CD8-positive, alpha-beta memory T cell (primary cell): ENCODE data around the gene AGAP1. TPM values are rescaled to one million over a fixed set of nuclear protein-coding genes. Genes with fewer than 3 reads are reported as not detected.

Source experiments
- CTCF ChIA-PET: fragments of 350-600 bp; sonication (Branson Sonifier 250); formaldehyde crosslinking; loops from one replicate; lab custom pipeline; 2021; ENCODE audit warnings: antibody characterized with exemption; lab: Charles Lee
- POLR2A ChIA-PET: fragments of 350-600 bp; sonication (Branson Sonifier 250); formaldehyde crosslinking; loops from one replicate; lab custom pipeline; 2021; ENCODE audit warnings: antibody characterized with exemption; lab: Charles Lee
- DNase-seq, 5 donors: peaks; one replicate each; pipeline versions ENCODE4 v3.0.0 to v3.0.0-alpha.2; 2020 to 2022; ENCODE audit warnings: mixed read lengths in 1 of 5
- H3K27ac ChIP-seq: one replicate; pipeline ENCODE4 v1.7.0; 2013; ENCODE audit warnings: low read depth, mild to moderate bottlenecking, low read length, moderate library complexity
- H3K27me3 ChIP-seq: 2 replicates; pipeline ENCODE4 v1.7.0; 2013; ENCODE audit warnings: low read length, mild to moderate bottlenecking; ENCODE audit not compliant: insufficient read depth, poor library complexity, severe bottlenecking
- H3K36me3 ChIP-seq: 2 replicates; pipeline ENCODE4 v1.7.0; 2013; ENCODE audit warnings: mild to moderate bottlenecking, low read length, moderate library complexity; ENCODE audit not compliant: insufficient read depth
- H3K4me1 ChIP-seq: 2 replicates; pipeline ENCODE4 v1.7.0; 2013; ENCODE audit warnings: mild to moderate bottlenecking, low read length, moderate library complexity; ENCODE audit not compliant: insufficient read depth
- H3K4me3 ChIP-seq: 2 replicates; pipeline ENCODE4 v1.7.0; 2013; ENCODE audit warnings: mild to moderate bottlenecking, low read length
- H3K9me3 ChIP-seq: 2 replicates; pipeline ENCODE4 v1.7.0; 2013; ENCODE audit warnings: mild to moderate bottlenecking, low read length
- H3K27ac Mint-ChIP-seq, 8 donors: one replicate each; pipeline ENCODE4 v1.8.0; 2020 to 2021; ENCODE audit warnings: mixed read lengths in 8 of 8, mild to moderate bottlenecking in 6 of 8, inconsistent platforms in 3 of 8, moderate library complexity in 3 of 8
- H3K27me3 Mint-ChIP-seq, 2 donors: one replicate each; pipeline ENCODE4 v1.8.0; 2020 to 2021; ENCODE audit warnings: mixed read lengths in 2 of 2, mild to moderate bottlenecking in 1 of 2, moderate library complexity in 1 of 2
- H3K36me3 Mint-ChIP-seq, 3 donors: one replicate each; pipeline ENCODE4 v1.8.0; 2020 to 2021; ENCODE audit warnings: mixed read lengths in 3 of 3, inconsistent platforms in 1 of 3, mild to moderate bottlenecking in 1 of 3
- H3K4me1 Mint-ChIP-seq, 3 donors: one replicate each; pipeline ENCODE4 v1.8.0; 2020 to 2021; ENCODE audit warnings: mixed read lengths in 3 of 3, inconsistent platforms in 1 of 3, mild to moderate bottlenecking in 1 of 3
- H3K4me3 Mint-ChIP-seq, 7 donors: one replicate each; pipeline ENCODE4 v1.8.0; 2020 to 2021; ENCODE audit warnings: mixed read lengths in 7 of 7, mild to moderate bottlenecking in 6 of 7, moderate library complexity in 4 of 7, inconsistent platforms in 2 of 7
- H3K9me3 Mint-ChIP-seq, 5 donors: one replicate each; pipeline ENCODE4 v1.8.0; 2020 to 2022; ENCODE audit warnings: mixed read lengths in 5 of 5, mild to moderate bottlenecking in 3 of 5, moderate library complexity in 2 of 5, inconsistent platforms in 1 of 5
- polyA plus RNA-seq: library from polyadenylated mRNA; unstranded; fragments of 300-500 nt; fragmentation: Illumina TruSeq; gene quantifications from one replicate; pipeline ENCODE4 v1.2.3, GENCODE V29; 2021
- total RNA-seq, 2 experiments: library from RNA; stranded (reverse); gene quantifications; one replicate each; pipeline ENCODE4 v1.2.3, GENCODE V29; 2021

AGAP1 gene
- total and polyA plus RNA-seq, 3 experiments from 2014 or later: 1.2 to 3.3 (median 2.7) TPM

DNA sequence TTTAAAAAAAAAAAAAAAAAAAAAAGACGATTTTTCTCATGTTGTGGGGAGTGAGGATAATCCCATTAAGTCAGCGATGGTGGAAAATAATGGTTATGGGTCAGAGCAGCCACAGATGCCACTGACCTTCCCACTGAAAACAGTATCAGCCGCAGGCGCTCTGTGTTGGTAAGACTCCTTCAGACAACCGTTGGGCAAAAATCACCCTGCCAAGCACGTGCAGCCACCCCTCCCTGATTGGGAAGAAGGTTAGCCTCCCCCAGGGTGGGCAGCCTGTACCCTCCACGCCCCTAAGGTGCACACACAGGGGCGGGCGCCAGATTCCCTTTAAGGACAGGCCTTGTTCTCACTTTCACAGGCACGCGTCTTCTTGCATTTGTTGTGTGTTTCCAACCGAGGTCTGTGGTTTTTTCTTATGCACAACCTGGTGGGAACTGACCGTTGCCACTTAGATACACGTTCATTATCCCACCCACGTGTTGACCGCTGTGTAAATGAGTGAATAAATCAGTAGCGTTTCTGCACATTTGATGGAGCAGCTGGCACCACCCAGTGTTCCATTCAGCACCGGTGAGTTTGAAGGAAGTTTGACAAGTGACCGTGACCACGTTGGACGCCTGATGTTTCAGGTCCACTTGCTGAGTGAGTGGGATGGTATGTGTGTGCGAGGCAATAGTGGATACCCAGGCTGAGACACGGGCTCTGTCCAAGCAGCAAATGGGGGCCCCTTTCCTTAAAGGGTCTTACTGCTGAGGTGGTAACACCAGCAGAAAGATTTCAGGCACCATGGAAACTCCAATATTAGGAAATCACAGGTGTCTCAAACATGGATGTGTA lies 476.6 kb downstream of the AGAP1 start:
- Histone ChIP-seq H3K4me3 (no peak overlapping the region), H3K9me3 (no peaks in the 10 kb centered on the region), H3K36me3 (no peaks in the 10 kb centered on the region), H3K27ac (no peak overlapping the region), H3K27me3 (no peaks in the 10 kb centered on the region), H3K4me1 (no peaks in the 10 kb centered on the region)
- CTCF ChIA-PET: no interaction called here
- no peaks in the 10 kb centered on the region for H3K9me3 Mint-ChIP-seq
- POLR2A ChIA-PET: no interaction called here
- no peak overlapping the region for H3K27ac Mint-ChIP-seq
- H3K4me1 Mint-ChIP-seq: no peaks in the 10 kb centered on the region
- H3K27me3 Mint-ChIP-seq: peaks cover 0 to 3% of the 10 kb centered on the region in 2 donors
- H3K4me3 Mint-ChIP-seq: no peak overlapping the region
- DNase-seq: no peak
- H3K36me3 Mint-ChIP-seq: no peaks in the 10 kb centered on the region

DNA sequence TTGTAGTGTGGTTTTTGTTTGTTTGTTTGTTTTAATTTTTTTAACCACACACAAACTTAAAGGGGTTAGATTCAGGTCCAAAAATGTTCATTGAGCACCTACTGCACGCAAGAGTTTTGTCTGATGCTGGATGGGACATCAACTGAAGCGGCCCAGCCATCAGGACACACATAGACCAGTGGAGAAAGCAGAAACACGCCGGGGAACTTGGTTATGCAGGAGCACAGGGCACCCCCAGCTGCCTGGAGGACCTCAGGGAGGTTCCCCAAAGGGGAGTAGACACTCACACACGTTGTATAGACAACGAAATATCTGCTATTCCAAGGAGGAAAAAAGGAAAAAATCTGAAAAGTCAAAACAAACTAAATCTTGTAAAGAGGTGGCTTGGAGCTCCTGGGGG lies 482.7 kb downstream of the AGAP1 start:
- Histone ChIP-seq H3K27ac (no peak overlapping the region), H3K4me3 (no peak overlapping the region), H3K36me3 (no peaks in the 10 kb centered on the region), H3K9me3 (no peaks in the 10 kb centered on the region), H3K27me3 (no peaks in the 10 kb centered on the region), H3K4me1 (no peaks in the 10 kb centered on the region)
- DNase-seq: no peak
- POLR2A ChIA-PET: no interaction called here
- Mint-ChIP-seq H3K4me3 (no peak overlapping the region), H3K36me3 (peaks cover 0 to 3% (median 0%) of the 10 kb centered on the region in 3 donors), H3K9me3 (no peaks in the 10 kb centered on the region), H3K4me1 (no peaks in the 10 kb centered on the region), H3K27me3 (no peaks in the 10 kb centered on the region), H3K27ac (no peak overlapping the region)
- CTCF ChIA-PET: no interaction called here

DNA sequence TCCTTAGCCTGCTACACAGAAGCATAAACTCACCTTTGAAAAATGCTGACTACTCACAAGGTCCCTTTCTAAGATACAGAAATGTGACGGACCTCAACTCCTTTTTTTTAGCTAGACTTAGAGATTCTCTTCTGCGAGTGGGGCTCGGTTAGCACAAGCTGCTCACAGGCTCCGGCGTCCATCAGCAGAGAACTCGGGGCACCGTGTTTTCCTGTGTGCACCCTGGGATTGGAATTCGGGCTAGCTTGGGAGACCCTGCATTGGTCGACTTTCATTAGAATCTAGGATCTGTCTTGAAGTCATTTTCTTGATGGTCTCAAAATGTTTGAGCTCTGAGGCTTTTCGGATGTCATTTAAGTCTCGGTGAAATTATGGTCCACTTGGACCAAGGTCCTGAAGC lies 483.1 kb downstream of the AGAP1 start:
- Histone ChIP-seq H3K36me3 (no peaks in the 10 kb centered on the region), H3K27me3 (no peaks in the 10 kb centered on the region), H3K4me3 (no peak overlapping the region), H3K4me1 (no peaks in the 10 kb centered on the region), H3K27ac (no peak overlapping the region), H3K9me3 (no peaks in the 10 kb centered on the region)
- no peaks in the 10 kb centered on the region for H3K27me3 Mint-ChIP-seq
- no peaks in the 10 kb centered on the region for H3K4me1 Mint-ChIP-seq
- CTCF ChIA-PET: no interaction called here
- peaks cover 0 to 3% (median 0%) of the 10 kb centered on the region in 3 donors for H3K36me3 Mint-ChIP-seq
- POLR2A ChIA-PET: no interaction called here
- DNase-seq: no peak
- no peak overlapping the region for H3K4me3 Mint-ChIP-seq
- H3K27ac Mint-ChIP-seq: no peak overlapping the region
- no peaks in the 10 kb centered on the region for H3K9me3 Mint-ChIP-seq

DNA sequence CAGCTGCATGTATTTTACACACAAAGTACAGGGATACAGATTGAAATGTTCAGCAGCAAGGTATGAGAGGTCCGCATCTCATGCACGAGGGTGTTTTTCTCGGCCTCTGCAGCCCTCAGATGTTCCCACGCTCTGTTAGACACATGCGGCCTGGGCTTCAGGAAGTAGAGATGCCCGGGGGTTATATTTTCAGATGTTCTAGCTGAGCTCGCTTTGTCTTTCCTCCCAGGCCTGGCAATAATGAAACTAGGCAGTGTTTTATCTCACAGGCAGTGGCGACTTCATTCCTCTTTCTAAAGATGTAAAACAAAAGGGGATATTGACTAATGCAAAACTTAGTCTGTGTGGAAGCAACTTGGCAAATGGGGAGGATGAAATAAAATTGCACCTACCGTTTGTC lies 483.6 kb downstream of the AGAP1 start:
- H3K36me3 Mint-ChIP-seq: peaks cover 0 to 3% (median 0%) of the 10 kb centered on the region in 3 donors
- no peak overlapping the region for H3K27ac Mint-ChIP-seq
- no peaks in the 10 kb centered on the region for H3K27me3 Mint-ChIP-seq
- no peak overlapping the region for H3K27ac ChIP-seq
- CTCF ChIA-PET: no interaction called here
- no peaks in the 10 kb centered on the region for H3K9me3 Mint-ChIP-seq
- POLR2A ChIA-PET: no interaction called here
- no peak overlapping the region for H3K4me3 ChIP-seq
- H3K4me1 Mint-ChIP-seq: no peaks in the 10 kb centered on the region
- no peak for DNase-seq
- H3K36me3 ChIP-seq: no peaks in the 10 kb centered on the region
- no peaks in the 10 kb centered on the region for H3K4me1 ChIP-seq
- H3K27me3 ChIP-seq: no peaks in the 10 kb centered on the region
- H3K9me3 ChIP-seq: no peaks in the 10 kb centered on the region
- no peak overlapping the region for H3K4me3 Mint-ChIP-seq

DNA sequence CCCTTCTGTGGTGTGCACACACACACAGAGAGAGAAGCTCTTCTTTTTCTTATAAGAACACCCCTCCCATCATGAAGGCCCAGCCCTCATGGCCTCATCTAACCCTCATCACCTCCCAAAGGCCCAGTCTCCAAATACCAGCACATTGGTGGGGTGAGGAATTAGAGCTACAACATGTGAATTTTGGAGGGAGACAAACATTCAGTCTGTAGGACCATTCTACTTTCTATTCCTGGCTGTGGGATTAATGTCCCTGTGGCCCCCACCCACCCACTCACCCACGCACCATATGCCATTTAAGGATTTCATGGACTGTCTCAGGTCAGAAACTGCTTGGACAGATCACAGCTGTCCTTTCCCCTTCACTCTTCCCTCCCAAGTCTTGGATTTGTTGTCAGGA lies 484.2 kb downstream of the AGAP1 start:
- H3K4me1 Mint-ChIP-seq: no peaks in the 10 kb centered on the region
- Histone ChIP-seq H3K27ac (no peak overlapping the region), H3K36me3 (no peaks in the 10 kb centered on the region), H3K9me3 (no peaks in the 10 kb centered on the region), H3K27me3 (no peaks in the 10 kb centered on the region), H3K4me3 (no peak overlapping the region), H3K4me1 (no peaks in the 10 kb centered on the region)
- no peak overlapping the region for H3K27ac Mint-ChIP-seq
- H3K36me3 Mint-ChIP-seq: peaks cover 0 to 3% (median 0%) of the 10 kb centered on the region in 3 donors
- CTCF ChIA-PET: no interaction called here
- no peak overlapping the region for H3K4me3 Mint-ChIP-seq
- H3K27me3 Mint-ChIP-seq: no peaks in the 10 kb centered on the region
- H3K9me3 Mint-ChIP-seq: no peaks in the 10 kb centered on the region
- POLR2A ChIA-PET: no interaction called here
- DNase-seq: no peak

DNA sequence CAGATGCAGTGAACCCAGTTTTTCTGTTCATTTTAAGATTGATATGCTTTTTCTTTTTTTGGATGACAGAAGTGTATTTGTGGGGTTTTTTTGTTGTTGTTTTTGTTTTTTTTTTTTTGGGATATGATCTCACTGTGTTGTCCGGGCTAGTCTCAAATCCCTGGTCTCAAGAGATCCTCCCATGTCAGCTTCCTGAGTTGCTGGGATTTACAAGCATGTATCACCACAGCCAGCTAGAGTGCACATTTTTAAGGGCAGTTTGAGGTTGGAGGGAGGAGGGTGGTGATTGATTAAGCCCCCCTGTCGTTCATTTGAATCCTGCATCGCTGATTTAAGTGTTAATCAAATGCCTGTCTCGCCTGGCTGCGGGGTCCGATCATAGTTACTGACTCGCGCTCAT lies 485.2 kb downstream of the AGAP1 start:
- Histone ChIP-seq H3K27me3 (no peaks in the 10 kb centered on the region), H3K4me3 (no peak overlapping the region), H3K36me3 (no peaks in the 10 kb centered on the region), H3K27ac (no peak overlapping the region), H3K9me3 (no peaks in the 10 kb centered on the region), H3K4me1 (no peaks in the 10 kb centered on the region)
- ChIA-PET POLR2A (no interaction called here), CTCF (no interaction called here)
- H3K4me3 Mint-ChIP-seq: no peak overlapping the region
- DNase-seq: no peak
- peaks cover 0 to 3% of the 10 kb centered on the region in 2 donors for H3K27me3 Mint-ChIP-seq
- H3K9me3 Mint-ChIP-seq: no peaks in the 10 kb centered on the region
- H3K27ac Mint-ChIP-seq: no peak overlapping the region
- peaks cover 0 to 2% (median 0%) of the 10 kb centered on the region in 3 donors for H3K4me1 Mint-ChIP-seq
- H3K36me3 Mint-ChIP-seq: peaks cover 0 to 6% (median 0%) of the 10 kb centered on the region in 3 donors

DNA sequence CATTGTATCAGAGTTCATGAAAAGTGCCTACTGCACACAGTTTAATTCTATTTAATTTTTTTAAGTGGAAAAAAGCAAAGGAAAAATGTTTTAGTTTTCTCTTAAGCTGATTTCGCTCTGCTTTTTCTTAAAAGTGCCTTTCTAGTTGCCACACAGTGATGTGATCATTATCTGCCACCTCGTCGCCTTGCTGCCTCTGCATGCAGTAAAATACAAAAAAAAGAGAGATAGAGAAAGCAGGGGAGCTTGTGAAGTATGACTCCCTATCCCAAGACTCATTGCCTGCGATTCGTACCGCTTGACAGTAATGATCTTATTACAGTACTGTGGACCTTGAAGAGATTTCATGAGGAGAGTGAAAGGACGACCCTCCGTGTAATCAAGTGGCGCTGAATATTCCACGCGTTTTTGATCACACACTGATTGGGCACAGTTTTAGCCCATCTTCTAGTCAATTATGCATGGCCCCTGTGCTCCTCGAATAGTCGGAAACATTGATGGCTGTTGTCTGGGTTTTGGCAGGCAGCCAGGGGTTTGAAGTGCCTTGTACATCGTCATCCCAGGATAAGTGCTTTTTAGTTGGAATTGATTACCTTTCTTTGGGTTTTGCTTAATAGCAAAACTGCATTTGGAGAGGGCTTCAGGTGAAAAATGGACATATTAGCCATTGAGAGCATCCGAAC lies 486.1 kb downstream of the AGAP1 start:
- H3K4me3 Mint-ChIP-seq: no peak overlapping the region
- Histone ChIP-seq H3K4me3 (no peak overlapping the region), H3K9me3 (no peaks in the 10 kb centered on the region), H3K27ac (no peak overlapping the region), H3K27me3 (no peaks in the 10 kb centered on the region), H3K4me1 (no peaks in the 10 kb centered on the region), H3K36me3 (no peaks in the 10 kb centered on the region)
- peaks cover 0 to 3% of the 10 kb centered on the region in 2 donors for H3K27me3 Mint-ChIP-seq
- no peak overlapping the region for H3K27ac Mint-ChIP-seq
- H3K36me3 Mint-ChIP-seq: peaks cover 0 to 6% (median 0%) of the 10 kb centered on the region in 3 donors
- peaks cover 0 to 2% (median 0%) of the 10 kb centered on the region in 3 donors for H3K4me1 Mint-ChIP-seq
- CTCF ChIA-PET: no interaction called here
- H3K9me3 Mint-ChIP-seq: peaks cover 0 to 2% (median 0%) of the 10 kb centered on the region in 5 donors
- DNase-seq: no peak
- POLR2A ChIA-PET: no interaction called here

DNA sequence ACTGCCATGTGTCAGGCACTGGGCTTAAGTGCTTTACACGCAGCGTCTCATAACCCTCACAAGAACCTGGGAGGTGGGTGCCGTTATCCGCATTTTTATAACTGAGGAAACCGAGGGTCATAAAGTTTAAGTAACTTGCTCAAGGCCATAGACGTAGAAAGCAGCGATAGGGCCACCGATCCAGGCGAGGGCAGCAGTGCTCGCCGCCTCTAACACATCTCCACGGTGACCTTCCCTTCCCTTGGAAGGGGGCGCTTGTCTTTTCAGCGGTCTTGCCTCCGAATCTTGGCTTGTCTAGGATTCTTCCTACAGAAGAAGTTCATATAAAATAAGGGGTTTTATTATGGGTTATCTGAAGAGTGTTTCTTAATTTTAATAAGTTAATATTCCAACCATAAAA lies 487.8 kb downstream of the AGAP1 start:
- ChIA-PET POLR2A (no interaction called here), CTCF (no interaction called here)
- no peaks in the 10 kb centered on the region for H3K36me3 ChIP-seq
- no peaks in the 10 kb centered on the region for H3K27me3 ChIP-seq
- peaks cover 0 to 3% of the 10 kb centered on the region in 2 donors for H3K27me3 Mint-ChIP-seq
- no peaks in the 10 kb centered on the region for H3K4me1 ChIP-seq
- H3K9me3 ChIP-seq: no peaks in the 10 kb centered on the region
- H3K4me3 Mint-ChIP-seq: no peak overlapping the region
- H3K4me3 ChIP-seq: no peak overlapping the region
- peaks cover 0 to 2% (median 0%) of the 10 kb centered on the region in 5 donors for H3K9me3 Mint-ChIP-seq
- H3K36me3 Mint-ChIP-seq: peaks cover 0 to 6% (median 0%) of the 10 kb centered on the region in 3 donors
- peaks cover 0 to 4% (median 2%) of the 10 kb centered on the region in 3 donors for H3K4me1 Mint-ChIP-seq
- no peak overlapping the region for H3K27ac Mint-ChIP-seq
- no peak overlapping the region for H3K27ac ChIP-seq
- DNase-seq: no peak
